ENCODE results near the gene DSTN.

GRCh38 chr20:17645546-17646208 is 75.8 kb downstream of the DSTN start:
- no peak for TF ChIP-seq CTCF (IDR thresholded peaks at IDR 0.05; ENCODE audit: low read length)
- no peak for TF ChIP-seq EZH2 (IDR thresholded peaks at IDR 0.05; ENCODE audit: borderline replicate concordance, low read length)
